Endothelial cell of umbilical vein (primary cell): ENCODE measurements around the gene MYO1E.

Experiments
- EZH2 ChIP-seq: IDR thresholded peaks from 2 replicates; pipeline ENCODE4 v1.6.1; 2012; ENCODE audit warnings: borderline replicate concordance, low read depth, mild to moderate bottlenecking, moderate library complexity, low read length, inconsistent platforms; ENCODE audit not compliant: severe bottlenecking
- FOS ChIP-seq: IDR thresholded peaks from 2 replicates; pipeline ENCODE4 v1.6.1; 2011; ENCODE audit warnings: mild to moderate bottlenecking, low read length, moderate library complexity, borderline replicate concordance; ENCODE audit not compliant: insufficient read depth
- POLR2A ChIP-seq: IDR thresholded peaks from 2 replicates; pipeline ENCODE4 v1.6.1; 2012; ENCODE audit warnings: low read depth, mild to moderate bottlenecking, control low read depth, low read length
- TF ChIP-seq, protein P1 (sequence below), 2 donors: IDR thresholded peaks; 1 replicate in 1 of 2; 2 replicates in 1 of 2; pipeline ENCODE4 v1.5.1; 2011; ENCODE audit warnings: low read length in 2 of 2, mild to moderate bottlenecking in 2 of 2, moderate library complexity in 2 of 2, control low read depth in 1 of 2, inconsistent platforms in 1 of 2, low read depth in 1 of 2; ENCODE audit not compliant: insufficient read depth in 1 of 2; ENCODE audit errors: extremely low read depth in 1 of 2

DNA sequence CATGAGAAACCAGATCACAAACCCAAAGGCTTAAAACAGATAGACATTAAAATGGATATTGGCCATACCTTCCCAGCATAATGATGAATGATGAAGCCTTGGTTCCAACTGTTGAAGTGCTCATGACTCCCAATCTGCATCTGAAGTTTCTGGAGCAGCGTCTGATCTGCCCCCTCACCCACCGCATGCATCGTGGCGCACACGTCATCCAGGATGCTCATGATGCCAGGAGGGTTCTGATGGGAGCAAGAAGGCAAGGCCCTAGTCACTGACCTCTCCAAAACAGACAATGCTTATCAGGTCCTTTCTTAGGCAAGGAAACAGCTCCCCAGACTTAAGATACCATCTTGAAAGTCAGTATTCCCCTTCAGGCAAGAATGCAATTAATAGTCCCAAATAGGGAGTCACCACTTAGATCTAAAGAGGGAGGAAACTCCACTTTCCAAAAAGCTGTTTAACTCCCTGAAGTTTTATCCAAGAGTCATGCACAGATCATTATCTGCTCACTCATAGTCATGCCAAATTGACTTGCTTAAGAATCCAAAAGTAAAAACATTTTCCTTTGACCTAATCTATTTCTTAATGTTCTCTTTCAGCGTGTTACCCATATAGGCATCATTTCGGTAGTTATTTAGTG, 163.9 kb downstream of the MYO1E start:
- TF ChIP-seq EZH2 = no peak
- TF ChIP-seq POLR2A = no peak
- TF ChIP-seq FOS = no peak
- TF ChIP-seq, protein P1, sequence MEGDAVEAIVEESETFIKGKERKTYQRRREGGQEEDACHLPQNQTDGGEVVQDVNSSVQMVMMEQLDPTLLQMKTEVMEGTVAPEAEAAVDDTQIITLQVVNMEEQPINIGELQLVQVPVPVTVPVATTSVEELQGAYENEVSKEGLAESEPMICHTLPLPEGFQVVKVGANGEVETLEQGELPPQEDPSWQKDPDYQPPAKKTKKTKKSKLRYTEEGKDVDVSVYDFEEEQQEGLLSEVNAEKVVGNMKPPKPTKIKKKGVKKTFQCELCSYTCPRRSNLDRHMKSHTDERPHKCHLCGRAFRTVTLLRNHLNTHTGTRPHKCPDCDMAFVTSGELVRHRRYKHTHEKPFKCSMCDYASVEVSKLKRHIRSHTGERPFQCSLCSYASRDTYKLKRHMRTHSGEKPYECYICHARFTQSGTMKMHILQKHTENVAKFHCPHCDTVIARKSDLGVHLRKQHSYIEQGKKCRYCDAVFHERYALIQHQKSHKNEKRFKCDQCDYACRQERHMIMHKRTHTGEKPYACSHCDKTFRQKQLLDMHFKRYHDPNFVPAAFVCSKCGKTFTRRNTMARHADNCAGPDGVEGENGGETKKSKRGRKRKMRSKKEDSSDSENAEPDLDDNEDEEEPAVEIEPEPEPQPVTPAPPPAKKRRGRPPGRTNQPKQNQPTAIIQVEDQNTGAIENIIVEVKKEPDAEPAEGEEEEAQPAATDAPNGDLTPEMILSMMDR (IDR thresholded peaks at IDR 0.05; ENCODE audit: extremely low read depth in 1 of 2, insufficient read depth in 1 of 2, low read depth in 1 of 2, low read length in 2 of 2) = no peak
